Urothelium cell line (cell line): ENCODE data around the gene ARTN.
A peak's percentile ranks its signal among the peaks of the same experiment; 100 is the strongest.

Experiments used
- DNase-seq: peaks from one replicate; pipeline ENCODE4 v3.0.0; 2011; ENCODE audit warnings: low spot score, mixed read lengths
- FAIRE-seq: peaks from 2 replicates; lab custom pipeline; 2011; peaks lifted over from hg19 to GRCh38; lab: Jason Lieb, UNC

Gene ARTN

GRCh38 chr1:43969416-43969745, 35.8 kb downstream of the ARTN start:
- FAIRE-seq = no peak
- no peak for DNase-seq

GRCh38 chr1:43969746-43970466, 36.3 kb downstream of the ARTN start, which contains the start of gene DPH2:
Gene DPH2, plus strand, starts transcription at chr1:43970010. Its CDS starts 166 bp downstream, at chr1:43970176.
- peak; percentile 100 for DNase-seq
- peak; percentile 98 for FAIRE-seq

- peak; percentile 32 for FAIRE-seq
- DNase-seq = no peak
These were observed 36.9 kb downstream of the ARTN start for GRCh38 chr1:43970502-43970901.

- DNase-seq (no peak), FAIRE-seq (no peak)
These were observed 37.3 kb downstream of the ARTN start for GRCh38 chr1:43970911-43971310.

- no peak for DNase-seq
- FAIRE-seq = no peak
These were observed 37.9 kb downstream of the ARTN start for GRCh38 chr1:43971336-43971980.

GRCh38 chr1:43973981-43974442, 40.4 kb downstream of the ARTN start:
- no peak for DNase-seq
- FAIRE-seq = no peak

- peak; percentile 99 for FAIRE-seq
- peak; percentile 99 for DNase-seq
These were observed 41.0 kb downstream of the ARTN start, which contains the start of gene ATP6V0B for GRCh38 chr1:43974443-43975248. Gene ATP6V0B, plus strand, starts transcription at chr1:43974960. Its CDS starts 81 bp downstream, at chr1:43975041.

- FAIRE-seq = peak; percentile 27
- no peak for DNase-seq
These were observed 41.8 kb downstream of the ARTN start for GRCh38 chr1:43975249-43975961.

GRCh38 chr1:43976045-43976444, 42.4 kb downstream of the ARTN start:
- DNase-seq (no peak), FAIRE-seq (no peak)

- FAIRE-seq = no peak
These were observed 43.3 kb downstream of the ARTN start for GRCh38 chr1:43976890-43977289.

GRCh38 chr1:43977376-43978263, 44.0 kb downstream of the ARTN start:
- DNase-seq (no peak), FAIRE-seq (peak; percentile 62)

More at GRCh38 chr1:43976890-43977289, 43.3 kb downstream of the ARTN start:
- DNase-seq = no peak

- FAIRE-seq (no peak), DNase-seq (no peak)
These were observed 44.6 kb downstream of the ARTN start for GRCh38 chr1:43978264-43978550.

GRCh38 chr1:43978551-43979260, 45.1 kb downstream of the ARTN start, which contains the start of gene B4GALT2:
Gene B4GALT2, plus strand, starts transcription at chr1:43979210. Its CDS starts 1,951 bp downstream, at chr1:43981161.
- no peak for FAIRE-seq
- peak; percentile 93 for DNase-seq

GRCh38 chr1:43979261-43979527, 45.6 kb downstream of the ARTN start:
- FAIRE-seq = no peak

GRCh38 chr1:43979528-43980254, 46.1 kb downstream of the ARTN start:
- DNase-seq = peak; percentile 65
- FAIRE-seq = peak; percentile 82

More at GRCh38 chr1:43979261-43979527, 45.6 kb downstream of the ARTN start:
- no peak for DNase-seq

- peak; percentile 96 for FAIRE-seq
- DNase-seq = no peak
These were observed 46.9 kb downstream of the ARTN start for GRCh38 chr1:43980255-43981134.

GRCh38 chr1:43981135-43981491, 47.5 kb downstream of the ARTN start:
- DNase-seq (no peak), FAIRE-seq (no peak)

- DNase-seq (no peak), FAIRE-seq (peak; percentile 81)
These were observed 48.0 kb downstream of the ARTN start for GRCh38 chr1:43981636-43982035.
